Neural cell (in vitro differentiated cells): Measurements from ENCODE around the gene SLC25A29. TPM values are rescaled to one million over a fixed set of nuclear protein-coding genes. Genes with fewer than 3 reads are reported as not detected.

ENCODE experiments used
- H2AFZ ChIP-seq: fragments of 200-600, 300-800 bp; sonication (generic), shearing (Covaris generic); 2 replicates; pipeline ENCODE4 v1.6.0; 2014; ENCODE audit warnings: low read depth, mild to moderate bottlenecking, antibody characterized with exemption, low read length, moderate library complexity
- H3F3A ChIP-seq: fragments of 200-600 bp; shearing (Covaris generic); 2 replicates; pipeline ENCODE4 v1.6.1; 2016; ENCODE audit warnings: mild to moderate bottlenecking, moderate library complexity, mixed read lengths, antibody characterized with exemption, low read length; ENCODE audit not compliant: insufficient read depth, poor library complexity, severe bottlenecking
- H3K27ac ChIP-seq: fragments of 200-600, 300-800 bp; sonication (generic), shearing (Covaris generic); 2 replicates; pipeline ENCODE4 v1.5.1; 2014; ENCODE audit warnings: mild to moderate bottlenecking, low read length, moderate library complexity
- H3K27me3 ChIP-seq: fragments of 300-800, 200-600 bp; sonication (generic), shearing (Covaris generic); 2 replicates; pipeline ENCODE4 v1.6.0; 2014; ENCODE audit warnings: mild to moderate bottlenecking, low read depth, low read length, moderate library complexity; ENCODE audit not compliant: insufficient read depth
- H3K36me3 ChIP-seq: fragments of 300-800, 200-600 bp; sonication (generic), shearing (Covaris generic); 2 replicates; pipeline ENCODE4 v1.5.1; 2014; ENCODE audit warnings: mild to moderate bottlenecking, antibody characterized with exemption, low read length, moderate library complexity; ENCODE audit not compliant: insufficient read depth
- H3K4me2 ChIP-seq: fragments of 300-800, 200-600 bp; sonication (generic), shearing (Covaris generic); 2 replicates; pipeline ENCODE4 v1.6.0; 2014; ENCODE audit warnings: mild to moderate bottlenecking, low read length
- H3K4me3 ChIP-seq: fragments of 300-800, 200-600 bp; sonication (generic), shearing (Covaris generic); 2 replicates; pipeline ENCODE4 v1.5.1; 2014; ENCODE audit warnings: mild to moderate bottlenecking, low read length, moderate library complexity
- H3K79me2 ChIP-seq: fragments of 200-600 bp; shearing (Covaris generic); replicated peaks from 2 replicates; pipeline ENCODE4 v1.6.0; 2014; ENCODE audit warnings: mild to moderate bottlenecking, low read length, moderate library complexity; ENCODE audit not compliant: insufficient read depth
- H3K9ac ChIP-seq: fragments of 300-800, 200-600 bp; sonication (generic), shearing (Covaris generic); 2 replicates; pipeline ENCODE4 v1.6.1; 2016; ENCODE audit warnings: mild to moderate bottlenecking, low read length, mixed read lengths
- H3K9me2 ChIP-seq: fragments of 200-600 bp; shearing (Covaris generic); 2 replicates; pipeline ENCODE4 v1.6.1; 2016; ENCODE audit warnings: mild to moderate bottlenecking, low read length, mixed read lengths; ENCODE audit not compliant: insufficient read depth
- H3K9me3 ChIP-seq: fragments of 200-600, 300-800 bp; sonication (generic), shearing (Covaris generic); 2 replicates; pipeline ENCODE4 v1.6.1; 2016; ENCODE audit warnings: mild to moderate bottlenecking, mixed run types, low read length, moderate library complexity, mixed read lengths
- H4K20me1 ChIP-seq: fragments of 200-600 bp; shearing (Covaris generic); 2 replicates; pipeline ENCODE4 v1.6.1; 2016; ENCODE audit warnings: mild to moderate bottlenecking, mixed run types; ENCODE audit not compliant: insufficient read depth
- EP300 ChIP-seq: fragments of 450-650 bp; conservative IDR thresholded peaks from 2 replicates; pipeline ENCODE4 v1.6.1; 2014; ENCODE audit warnings: antibody characterized with exemption, mild to moderate bottlenecking, moderate library complexity; ENCODE audit not compliant: poor library complexity, severe bottlenecking
- EZH2 ChIP-seq: fragments of 200-600, 300-800 bp; shearing (Covaris generic), sonication (generic); IDR thresholded peaks from 2 replicates; pipeline ENCODE4 v1.6.1; 2014; ENCODE audit warnings: antibody characterized with exemption, low read length, borderline replicate concordance, mild to moderate bottlenecking; ENCODE audit not compliant: insufficient read depth, poor library complexity, severe bottlenecking
- MXI1 ChIP-seq: fragments of 450-650 bp; conservative IDR thresholded peaks from 2 replicates; pipeline ENCODE4 v1.6.1; 2014; ENCODE audit warnings: antibody characterized with exemption, mild to moderate bottlenecking; ENCODE audit not compliant: poor library complexity, severe bottlenecking
- POLR2AphosphoS5 ChIP-seq: IDR thresholded peaks from 2 replicates; pipeline ENCODE4 v1.6.1; 2012
- RAD21 ChIP-seq: fragments of 450-650 bp; conservative IDR thresholded peaks from 2 replicates; pipeline ENCODE4 v1.6.1; 2014; ENCODE audit warnings: antibody characterized with exemption, mild to moderate bottlenecking, moderate library complexity
- SMC3 ChIP-seq: fragments of 450-650 bp; conservative IDR thresholded peaks from 2 replicates; pipeline ENCODE4 v1.6.1; 2014; ENCODE audit warnings: antibody characterized with exemption, mild to moderate bottlenecking, moderate library complexity; ENCODE audit not compliant: poor library complexity
- TAF1 ChIP-seq: IDR thresholded peaks from 2 replicates; pipeline ENCODE4 v1.6.1; 2012; ENCODE audit warnings: low read depth
- polyA plus RNA-seq: library from polyadenylated mRNA; depleted of rRNA; stranded (reverse); fragments of >200 nt; gene quantifications from 2 replicates; pipeline ENCODE4 v1.2.3, GENCODE V29; 2014
- TF ChIP-seq, protein P1 (sequence below): fragments of 450-650 bp; IDR thresholded peaks from 2 replicates; pipeline ENCODE4 v1.5.1; 2014; ENCODE audit warnings: antibody characterized with exemption, mild to moderate bottlenecking, moderate library complexity; ENCODE audit not compliant: poor library complexity, severe bottlenecking
- TF ChIP-seq, protein P2 (sequence below): IDR thresholded peaks from 2 replicates; pipeline ENCODE4 v1.6.1; 2012; ENCODE audit warnings: borderline replicate concordance

Gene SLC25A29
- polyA plus RNA-seq, 1 donor from 2014 or later = 447 TPM

GRCh38 chr14:100296106-100296651 is 10.1 kb downstream of the SLC25A29 start:
- Histone ChIP-seq H4K20me1 (no peaks in the 10 kb centered on the region), H2AFZ (no peak overlapping the region), H3K4me3 (no peak overlapping the region), H3K9me2 (no peaks in the 10 kb centered on the region), H3F3A (no peaks in the 10 kb centered on the region), H3K79me2 (peaks cover 10% of the 10 kb centered on the region), H3K27me3 (no peaks in the 10 kb centered on the region), H3K9ac (no peak overlapping the region), H3K36me3 (peaks cover 7% of the 10 kb centered on the region), H3K27ac (no peak overlapping the region), H3K9me3 (no peaks in the 10 kb centered on the region), H3K4me2 (no peak overlapping the region)
- TF ChIP-seq, protein P1, sequence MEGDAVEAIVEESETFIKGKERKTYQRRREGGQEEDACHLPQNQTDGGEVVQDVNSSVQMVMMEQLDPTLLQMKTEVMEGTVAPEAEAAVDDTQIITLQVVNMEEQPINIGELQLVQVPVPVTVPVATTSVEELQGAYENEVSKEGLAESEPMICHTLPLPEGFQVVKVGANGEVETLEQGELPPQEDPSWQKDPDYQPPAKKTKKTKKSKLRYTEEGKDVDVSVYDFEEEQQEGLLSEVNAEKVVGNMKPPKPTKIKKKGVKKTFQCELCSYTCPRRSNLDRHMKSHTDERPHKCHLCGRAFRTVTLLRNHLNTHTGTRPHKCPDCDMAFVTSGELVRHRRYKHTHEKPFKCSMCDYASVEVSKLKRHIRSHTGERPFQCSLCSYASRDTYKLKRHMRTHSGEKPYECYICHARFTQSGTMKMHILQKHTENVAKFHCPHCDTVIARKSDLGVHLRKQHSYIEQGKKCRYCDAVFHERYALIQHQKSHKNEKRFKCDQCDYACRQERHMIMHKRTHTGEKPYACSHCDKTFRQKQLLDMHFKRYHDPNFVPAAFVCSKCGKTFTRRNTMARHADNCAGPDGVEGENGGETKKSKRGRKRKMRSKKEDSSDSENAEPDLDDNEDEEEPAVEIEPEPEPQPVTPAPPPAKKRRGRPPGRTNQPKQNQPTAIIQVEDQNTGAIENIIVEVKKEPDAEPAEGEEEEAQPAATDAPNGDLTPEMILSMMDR = no peak
- TF ChIP-seq SMC3 = no peak
- no peak for TF ChIP-seq TAF1
- no peak for TF ChIP-seq MXI1
- TF ChIP-seq, protein P2, sequence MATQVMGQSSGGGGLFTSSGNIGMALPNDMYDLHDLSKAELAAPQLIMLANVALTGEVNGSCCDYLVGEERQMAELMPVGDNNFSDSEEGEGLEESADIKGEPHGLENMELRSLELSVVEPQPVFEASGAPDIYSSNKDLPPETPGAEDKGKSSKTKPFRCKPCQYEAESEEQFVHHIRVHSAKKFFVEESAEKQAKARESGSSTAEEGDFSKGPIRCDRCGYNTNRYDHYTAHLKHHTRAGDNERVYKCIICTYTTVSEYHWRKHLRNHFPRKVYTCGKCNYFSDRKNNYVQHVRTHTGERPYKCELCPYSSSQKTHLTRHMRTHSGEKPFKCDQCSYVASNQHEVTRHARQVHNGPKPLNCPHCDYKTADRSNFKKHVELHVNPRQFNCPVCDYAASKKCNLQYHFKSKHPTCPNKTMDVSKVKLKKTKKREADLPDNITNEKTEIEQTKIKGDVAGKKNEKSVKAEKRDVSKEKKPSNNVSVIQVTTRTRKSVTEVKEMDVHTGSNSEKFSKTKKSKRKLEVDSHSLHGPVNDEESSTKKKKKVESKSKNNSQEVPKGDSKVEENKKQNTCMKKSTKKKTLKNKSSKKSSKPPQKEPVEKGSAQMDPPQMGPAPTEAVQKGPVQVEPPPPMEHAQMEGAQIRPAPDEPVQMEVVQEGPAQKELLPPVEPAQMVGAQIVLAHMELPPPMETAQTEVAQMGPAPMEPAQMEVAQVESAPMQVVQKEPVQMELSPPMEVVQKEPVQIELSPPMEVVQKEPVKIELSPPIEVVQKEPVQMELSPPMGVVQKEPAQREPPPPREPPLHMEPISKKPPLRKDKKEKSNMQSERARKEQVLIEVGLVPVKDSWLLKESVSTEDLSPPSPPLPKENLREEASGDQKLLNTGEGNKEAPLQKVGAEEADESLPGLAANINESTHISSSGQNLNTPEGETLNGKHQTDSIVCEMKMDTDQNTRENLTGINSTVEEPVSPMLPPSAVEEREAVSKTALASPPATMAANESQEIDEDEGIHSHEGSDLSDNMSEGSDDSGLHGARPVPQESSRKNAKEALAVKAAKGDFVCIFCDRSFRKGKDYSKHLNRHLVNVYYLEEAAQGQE = no peak
- no peak for TF ChIP-seq POLR2AphosphoS5
- TF ChIP-seq EP300 = no peak
- no peak for TF ChIP-seq RAD21
- TF ChIP-seq EZH2 = no peak

GRCh38 chr14:100295376-100296105 is 10.7 kb downstream of the SLC25A29 start:
- TF ChIP-seq POLR2AphosphoS5 (no peak), RAD21 (no peak), EZH2 (no peak), SMC3 (no peak), MXI1 (no peak), TAF1 (no peak), EP300 (no peak)
- TF ChIP-seq, protein P2 = no peak
- TF ChIP-seq, protein P1 = no peak
- Histone ChIP-seq H3K9me3 (no peaks in the 10 kb centered on the region), H3K4me2 (no peak overlapping the region), H3K9ac (no peak overlapping the region), H3K79me2 (peaks cover 8% of the 10 kb centered on the region), H3F3A (no peaks in the 10 kb centered on the region), H3K9me2 (no peaks in the 10 kb centered on the region), H3K27ac (no peak overlapping the region), H2AFZ (no peak overlapping the region), H3K27me3 (no peaks in the 10 kb centered on the region), H3K36me3 (peaks cover 8% of the 10 kb centered on the region), H3K4me3 (no peak overlapping the region), H4K20me1 (no peaks in the 10 kb centered on the region)
